Stimulated activated CD8-positive, alpha-beta memory T cell treated with anti-CD3 and anti-CD28 coated beads, Interleukin-15, amount 100 ng/mL, for 48 hours (primary cell): Measurements from ENCODE around the gene RAP1GAP2.
"Not testable (repeated sequence)": the region's sequence is repeated elsewhere in the genome, so short reads cannot be mapped to it uniquely, and the experiment has no call there.

Source experiments
- DNase-seq, 2 donors: peaks; one replicate each; pipeline ENCODE4 v3.0.0-alpha.2; 2020; ENCODE audit warnings: low read depth in 2 of 2

Gene RAP1GAP2

DNA sequence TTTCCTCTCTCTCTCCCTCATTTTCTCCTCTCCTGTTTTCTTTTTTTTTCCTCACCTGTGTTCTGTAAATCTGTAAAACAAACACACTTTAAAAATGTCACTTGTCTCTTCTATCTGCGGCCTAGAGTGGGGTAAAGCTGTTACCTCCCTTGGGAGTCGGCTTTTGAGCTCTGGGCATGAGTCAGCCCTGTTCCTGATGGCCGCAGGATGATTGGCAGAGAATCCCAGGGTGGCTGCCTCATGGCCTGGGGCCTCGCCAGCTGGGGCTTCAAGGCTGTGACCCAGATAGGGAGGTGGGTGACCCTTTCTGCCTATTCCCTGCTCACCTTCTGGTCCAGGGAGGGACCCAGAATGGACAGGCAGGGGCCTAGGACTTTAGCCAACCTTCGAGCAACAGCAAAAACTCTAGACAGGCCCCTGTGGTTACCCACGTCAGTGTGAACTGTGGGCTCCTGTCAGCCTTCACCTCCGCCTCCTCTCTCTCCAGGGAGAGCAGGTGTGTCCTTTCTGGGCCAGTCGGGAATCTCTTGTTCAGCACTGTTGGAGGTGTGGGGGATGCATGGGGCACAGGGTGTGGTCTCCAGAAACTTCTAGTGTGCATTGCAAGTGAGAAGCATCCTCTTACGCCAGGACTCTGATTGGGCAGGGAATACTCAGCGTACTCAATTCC is 87.4 kb downstream of the RAP1GAP2 start:
- no peak for DNase-seq

GRCh38 chr17:2885733-2886132 is 89.5 kb downstream of the RAP1GAP2 start:
- no peak for DNase-seq

- no peak for DNase-seq
These were observed 92.1 kb downstream of the RAP1GAP2 start for GRCh38 chr17:2888326-2888725.

- DNase-seq: no peak
These were observed 93.0 kb downstream of the RAP1GAP2 start for GRCh38 chr17:2889256-2889655.

DNA sequence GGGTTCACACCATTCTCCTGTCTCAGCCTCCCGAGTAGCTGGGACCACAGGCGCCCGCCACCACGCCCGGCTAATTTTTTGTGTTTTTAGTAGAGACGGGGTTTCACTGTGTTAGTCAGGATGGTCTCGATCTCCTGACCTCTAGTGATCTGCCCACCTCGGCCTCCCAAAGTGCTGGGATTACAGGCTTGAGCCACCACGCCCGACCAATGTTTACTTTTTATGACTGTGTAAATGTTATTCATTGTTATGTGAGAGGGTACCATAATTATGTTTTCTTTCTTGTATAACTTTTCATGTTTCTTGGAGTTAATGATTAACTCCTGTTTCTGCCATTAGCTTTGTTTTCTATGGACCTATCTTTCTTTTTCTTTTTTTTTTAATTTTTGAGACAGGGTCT is 94.5 kb downstream of the RAP1GAP2 start:
- not testable (repeated sequence) for DNase-seq

DNA sequence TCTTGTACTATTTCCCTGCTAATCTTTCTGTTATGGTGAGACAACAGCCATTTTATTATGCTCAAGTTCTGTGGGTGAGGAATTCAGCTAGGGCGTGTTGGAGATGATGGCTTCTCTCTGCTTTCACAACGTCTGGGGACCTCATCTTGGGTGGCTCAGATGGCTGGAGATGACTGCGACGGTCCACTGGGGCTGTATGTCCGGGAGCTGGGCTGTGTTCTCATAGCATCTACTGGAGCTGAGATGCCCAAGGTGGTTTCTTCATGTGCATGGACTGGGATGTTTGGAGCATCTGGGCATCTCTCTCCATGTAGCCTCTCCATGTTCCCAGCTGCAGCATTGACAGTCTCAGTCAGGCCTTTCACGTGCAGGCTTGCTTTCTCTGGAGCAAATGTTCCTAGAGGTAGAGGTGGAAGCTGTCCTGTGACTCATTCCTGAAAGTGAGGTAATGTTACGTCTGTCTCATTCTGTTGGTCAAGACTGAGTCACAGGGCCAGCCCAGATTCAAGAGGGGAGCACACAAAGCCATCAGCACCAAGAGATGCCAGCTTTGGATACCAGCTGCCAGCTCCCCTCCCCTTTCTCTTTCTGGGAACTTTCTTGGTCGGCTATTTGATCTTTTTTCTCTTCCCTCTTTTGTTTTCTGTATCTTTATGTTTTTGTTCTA is 96.2 kb downstream of the RAP1GAP2 start:
- DNase-seq: no peak

DNA sequence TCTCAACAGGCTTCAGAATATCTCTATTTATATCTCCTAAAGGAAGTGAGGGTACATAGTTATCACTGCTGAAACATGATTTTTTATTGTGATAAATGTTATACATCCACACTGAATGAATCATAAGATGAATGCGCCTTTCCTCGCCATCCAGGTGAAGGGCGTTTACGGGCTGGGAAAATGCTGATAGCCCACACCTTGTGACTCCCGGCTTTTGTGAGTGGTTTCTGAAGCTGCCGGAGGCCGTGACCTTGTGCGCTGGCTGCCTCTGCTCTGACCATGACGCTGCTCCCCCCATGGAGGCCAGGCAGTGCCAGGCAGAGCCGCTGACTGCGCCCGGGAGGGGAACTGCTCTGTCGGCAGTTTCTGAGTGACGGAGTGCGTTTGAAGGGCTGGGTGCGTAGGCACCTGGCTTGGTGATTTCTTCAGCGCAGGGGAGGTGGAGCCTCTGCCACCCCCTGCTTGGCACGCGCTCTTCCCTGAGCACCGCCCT is 97.2 kb downstream of the RAP1GAP2 start:
- no peak for DNase-seq

DNA sequence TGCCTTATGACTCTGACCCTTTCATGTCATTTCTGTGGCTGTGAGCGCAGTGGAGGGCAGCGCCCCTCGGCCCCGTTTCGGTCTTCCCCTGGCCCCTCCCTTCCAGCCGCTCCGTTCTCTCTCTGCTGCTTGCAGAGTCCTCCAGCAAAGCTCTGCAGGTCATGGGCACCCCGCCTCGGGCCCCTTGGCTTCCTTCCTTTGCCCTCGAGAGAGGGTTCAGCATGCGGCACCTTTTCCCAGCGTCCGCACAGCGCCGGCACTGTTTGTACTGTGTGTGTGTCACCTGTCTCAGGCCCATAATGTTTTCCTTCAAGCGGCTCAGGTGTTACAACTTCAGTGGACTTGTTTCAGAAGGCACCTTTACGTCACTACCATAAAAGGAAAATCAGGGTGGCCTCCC is 98.5 kb downstream of the RAP1GAP2 start:
- no peak for DNase-seq

DNA sequence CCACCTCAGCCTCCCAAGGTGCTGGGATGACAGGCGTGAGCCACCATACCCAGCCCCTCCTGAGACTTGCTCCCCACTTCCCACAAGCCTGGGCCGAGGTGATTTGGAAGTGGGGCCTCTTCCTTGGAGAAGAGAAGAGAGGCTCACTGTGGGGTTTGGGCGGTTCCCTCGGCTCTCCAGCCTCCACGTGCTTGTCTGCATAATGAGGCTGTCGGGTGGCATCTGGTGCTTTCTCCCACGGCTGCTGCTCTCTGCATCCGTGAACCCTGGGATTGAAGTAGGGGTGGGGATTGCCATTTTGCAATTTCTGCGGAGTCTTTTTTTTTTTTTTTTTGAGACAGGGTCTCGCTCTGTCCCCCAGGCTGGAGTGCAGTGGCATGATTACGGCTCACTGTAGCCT is 101.4 kb downstream of the RAP1GAP2 start:
- no peak for DNase-seq

DNA sequence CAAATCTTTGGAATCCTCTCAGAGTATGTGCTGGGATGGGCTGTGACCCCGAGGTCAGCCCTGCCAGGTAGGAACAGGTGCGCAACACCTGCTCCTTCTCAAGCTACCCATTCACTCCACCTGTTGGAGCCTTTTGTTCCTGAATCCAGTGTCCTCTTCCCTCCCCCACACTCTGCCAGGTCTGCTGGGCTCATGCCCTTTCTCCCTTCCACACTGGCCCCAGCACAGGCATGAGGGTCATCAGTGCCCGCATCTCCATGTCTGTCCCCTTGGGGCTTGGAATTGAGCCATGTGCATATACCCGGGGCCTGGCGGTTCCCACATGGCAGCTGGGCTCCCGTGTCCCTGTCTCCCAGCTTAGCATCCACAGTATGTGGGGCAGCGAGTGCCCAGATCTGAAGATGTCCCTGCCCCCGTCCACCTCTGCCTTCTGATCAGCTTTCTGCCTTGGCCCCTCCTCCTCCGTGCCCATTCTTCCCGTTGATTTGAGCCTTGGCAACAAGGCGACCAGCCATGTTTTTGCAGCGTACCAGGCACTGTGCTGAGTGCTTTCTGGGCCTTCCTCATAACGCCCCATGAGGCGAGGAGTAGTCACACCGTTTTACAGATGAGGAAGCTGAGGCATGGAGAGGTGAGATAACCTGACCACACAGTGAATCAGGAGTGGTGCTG is 102.2 kb downstream of the RAP1GAP2 start:
- no peak for DNase-seq

DNA sequence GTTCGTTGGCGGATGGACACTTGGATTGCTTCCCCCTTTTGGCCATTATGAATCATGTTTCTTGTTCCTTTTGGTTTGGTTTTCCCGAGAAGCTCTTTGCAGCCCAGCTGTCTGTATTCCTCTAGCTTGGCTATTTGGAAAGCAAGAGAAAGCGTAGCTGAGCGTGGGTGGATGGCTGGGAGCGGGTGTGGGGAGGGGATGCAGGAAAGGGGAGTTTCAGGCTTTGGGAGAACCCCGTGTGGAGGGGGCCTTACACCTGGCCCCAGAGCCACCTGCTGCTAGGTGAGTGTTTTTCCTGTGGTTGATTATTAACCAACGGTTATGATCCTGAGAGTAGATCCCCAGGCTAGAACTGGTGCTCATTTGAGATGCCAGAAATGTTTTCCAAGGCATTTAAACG is 103.7 kb downstream of the RAP1GAP2 start:
- no peak for DNase-seq

DNA sequence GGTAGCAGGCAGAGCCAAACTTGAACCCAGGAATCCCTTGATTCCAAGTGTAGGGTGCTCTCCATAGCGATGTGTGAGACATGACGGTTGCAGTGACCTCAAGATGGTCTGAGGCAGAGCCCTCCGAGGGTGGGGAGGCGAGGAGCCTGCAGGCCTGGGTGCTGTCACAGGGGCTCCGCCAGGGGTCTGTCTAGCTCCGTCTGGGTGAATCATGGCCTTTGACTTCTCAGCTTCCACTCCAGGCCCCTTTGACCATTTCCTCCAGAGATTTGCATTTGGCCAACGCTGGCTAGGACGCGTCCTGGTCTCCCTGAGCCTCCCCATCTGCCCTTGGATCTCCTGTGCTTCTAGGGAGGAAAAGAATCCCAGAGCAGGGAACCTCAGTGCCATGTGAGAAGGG is 104.6 kb downstream of the RAP1GAP2 start:
- DNase-seq: no peak

- no peak for DNase-seq
These were observed 105.3 kb downstream of the RAP1GAP2 start for GRCh38 chr17:2901582-2901981.

DNA sequence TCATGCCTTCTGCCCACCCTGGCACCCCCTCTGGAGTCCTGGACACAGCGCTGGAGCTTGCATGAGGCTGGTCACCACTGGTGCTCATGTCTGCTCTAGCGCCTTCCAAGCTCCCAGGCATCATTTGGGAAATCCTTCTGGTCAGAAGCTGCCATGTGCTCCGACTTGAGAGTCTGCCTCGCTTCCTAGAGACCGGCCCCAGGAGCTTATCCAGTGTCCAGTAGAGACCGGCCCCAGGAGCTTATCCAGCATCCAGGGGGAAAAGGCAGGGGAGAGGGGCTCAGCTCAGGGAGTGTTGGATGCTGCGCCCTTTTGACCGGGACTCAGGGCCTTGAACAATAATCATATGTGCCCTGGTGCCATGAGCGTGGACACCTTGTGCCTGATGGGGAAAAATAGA is 106.3 kb downstream of the RAP1GAP2 start:
- DNase-seq: no peak

- DNase-seq: no peak
These were observed 107.1 kb downstream of the RAP1GAP2 start for GRCh38 chr17:2903193-2903974.

GRCh38 chr17:2904135-2904534 is 107.9 kb downstream of the RAP1GAP2 start:
- DNase-seq: no peak

DNA sequence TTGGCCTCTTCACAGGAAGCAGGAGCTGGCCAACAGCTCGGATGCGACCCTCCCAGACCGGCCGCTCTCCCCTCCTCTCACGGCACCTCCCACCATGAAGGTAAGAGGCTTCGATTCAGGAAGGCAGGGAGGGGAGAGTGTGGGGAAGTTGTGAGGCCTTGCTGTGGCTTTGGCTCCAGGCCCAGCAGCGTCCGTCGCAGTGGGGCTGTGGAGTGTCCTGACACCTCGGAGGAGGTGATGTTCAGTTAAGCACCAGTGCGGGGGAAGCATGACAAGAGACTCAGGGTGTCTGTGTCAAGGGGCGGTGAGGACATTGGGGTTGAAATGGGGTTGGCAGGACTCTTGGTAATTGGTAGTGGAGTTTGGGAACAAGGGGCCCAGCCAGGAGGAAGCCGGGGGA is 109.0 kb downstream of the RAP1GAP2 start:
- no peak for DNase-seq

DNA sequence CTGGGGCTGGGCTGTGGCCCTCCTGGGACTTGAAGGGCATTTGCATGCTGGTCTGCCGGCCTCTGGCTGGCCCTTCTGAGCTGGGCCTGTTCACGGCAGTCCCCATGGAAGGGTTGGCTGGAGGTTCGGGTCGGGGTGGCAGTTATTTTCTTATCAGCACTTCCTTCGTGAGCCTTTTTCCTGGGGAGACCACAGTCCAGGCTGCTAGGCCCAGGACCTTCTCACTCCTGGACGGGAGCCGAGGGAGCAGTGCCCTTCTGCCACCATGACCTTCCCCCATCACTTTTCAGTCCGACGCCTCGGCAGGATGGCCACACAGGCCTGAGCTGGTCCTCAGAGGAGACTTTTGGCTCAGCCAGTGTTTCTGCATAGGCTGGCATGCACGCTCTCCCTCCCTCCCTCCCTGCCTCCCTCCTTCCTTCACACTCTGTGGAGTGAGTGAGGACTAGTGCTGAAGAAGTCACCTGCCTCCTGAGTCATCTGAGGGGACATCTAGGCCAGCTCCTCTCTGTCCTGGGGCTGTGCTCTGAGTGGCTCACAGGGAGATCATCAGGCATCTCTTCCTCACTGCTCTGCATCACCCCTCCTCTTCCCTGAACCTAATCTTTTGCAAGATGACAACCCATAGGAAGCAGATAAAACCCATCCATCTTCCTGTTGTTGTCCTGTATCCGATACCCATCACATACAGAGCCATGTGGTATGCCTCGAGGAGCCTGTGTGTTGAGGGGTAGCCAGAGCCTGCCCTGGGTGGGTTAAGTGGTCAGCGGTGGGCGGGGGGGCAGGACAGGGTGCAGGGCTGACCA is 109.7 kb downstream of the RAP1GAP2 start:
- no peak for DNase-seq

DNA sequence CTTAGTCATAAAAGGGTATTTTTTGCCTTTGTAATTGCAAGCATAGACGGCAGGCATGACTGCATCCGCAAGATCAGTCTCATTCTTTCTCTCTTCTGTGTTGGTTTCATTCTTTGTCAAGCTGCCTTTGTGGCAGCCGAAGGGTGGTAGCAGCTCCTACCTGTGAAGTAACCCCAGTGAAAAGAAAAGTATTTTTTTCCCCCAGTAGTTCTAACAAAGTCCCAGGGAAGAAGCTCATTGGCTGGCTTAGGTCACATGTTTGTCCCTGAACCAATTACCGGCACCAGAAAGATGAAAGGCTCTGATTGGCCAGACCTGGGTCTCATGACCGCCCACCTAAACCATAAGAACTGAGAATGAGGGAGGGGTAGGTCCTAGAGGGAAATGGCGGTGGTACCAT is 110.7 kb downstream of the RAP1GAP2 start:
- peak; percentile 21 to 36 for DNase-seq

DNA sequence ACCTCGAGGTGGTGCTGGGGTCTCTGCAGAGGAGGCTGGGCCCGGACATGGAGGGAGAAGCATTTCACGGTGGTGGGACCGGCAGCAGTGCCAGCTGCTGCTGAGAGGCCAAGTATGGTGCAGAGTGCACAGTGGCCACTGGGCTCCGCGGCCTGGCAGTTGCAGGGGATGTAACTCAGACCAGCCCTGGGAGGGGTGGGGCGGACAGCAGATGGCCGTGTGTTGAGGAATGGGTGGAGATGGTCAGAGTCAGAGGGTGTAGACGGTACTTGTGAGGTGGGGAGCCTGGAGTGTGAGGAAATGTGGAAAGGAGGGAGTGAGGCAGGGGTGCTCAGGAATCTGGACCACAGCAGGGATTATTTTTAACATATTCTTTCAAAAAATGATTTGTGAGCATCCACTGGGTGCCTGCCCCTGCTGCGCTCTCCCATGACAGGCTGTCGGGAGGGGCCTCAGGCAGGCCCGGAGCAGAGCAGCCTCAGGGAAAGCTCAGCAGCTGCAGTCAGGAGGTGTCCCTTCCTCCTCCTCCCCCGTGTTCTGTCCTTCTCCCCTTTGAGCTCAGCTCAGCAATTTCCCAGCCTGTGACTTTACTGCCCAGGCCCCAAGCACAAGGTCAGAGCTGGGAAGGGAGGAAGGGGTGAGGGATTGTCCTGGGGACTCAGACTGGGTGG is 113.1 kb downstream of the RAP1GAP2 start:
- DNase-seq: no peak

- no peak for DNase-seq
These were observed 113.6 kb downstream of the RAP1GAP2 start for GRCh38 chr17:2909846-2910234.
